SK-N-SH treated with all-trans-retinoic acid at 6 μM for 48 hours (cell line): Measurements from ENCODE around the gene KCTD10.
"Not testable (repeated sequence)": the region's sequence is repeated elsewhere in the genome, so short reads cannot be mapped to it uniquely, and the experiment has no call there.

ENCODE experiments used
- ATAC-seq: fragments of 200-7000 bp; cut with Tn5 transposase; 3 replicates; pipeline ENCODE4 v1.9.1; 2020; ENCODE audit warnings: mild to moderate bottlenecking, moderate library complexity
- ARNTL ChIP-seq: fragments of 450-650 bp; formaldehyde crosslinking; IDR thresholded peaks from 2 replicates; pipeline ENCODE4 v1.5.0; 2020; ENCODE audit warnings: low read depth, mild to moderate bottlenecking, moderate library complexity, borderline replicate concordance
- BACH2 ChIP-seq: fragments of 250-450 bp; sonication (Bioruptor Pico); IDR thresholded peaks from 2 replicates; pipeline ENCODE4 v1.9.0; 2021; ENCODE audit warnings: mild to moderate bottlenecking, borderline replicate concordance
- CSDC2 ChIP-seq: fragments of 250-450 bp; sonication (Bioruptor Pico); IDR thresholded peaks from 2 replicates; pipeline ENCODE4 v1.5.0; 2020; ENCODE audit warnings: mild to moderate bottlenecking, moderate library complexity
- ESRRG ChIP-seq: fragments of 250-450 bp; sonication (Bioruptor Pico); IDR thresholded peaks from 2 replicates; pipeline ENCODE4 v1.6.1; 2021; ENCODE audit warnings: mild to moderate bottlenecking
- GLIS3 ChIP-seq: fragments of 250-450 bp; sonication (Bioruptor Pico); IDR thresholded peaks from 2 replicates; pipeline ENCODE4 v1.5.0; 2020; ENCODE audit warnings: mild to moderate bottlenecking, moderate library complexity
- ISL1 ChIP-seq: fragments of 250-450 bp; sonication (Bioruptor Pico); IDR thresholded peaks from 2 replicates; pipeline ENCODE4 v2.1.2; 2022; ENCODE audit warnings: mild to moderate bottlenecking, moderate library complexity
- OSR1 ChIP-seq: fragments of 250-450 bp; sonication (Bioruptor Pico); IDR thresholded peaks from 2 replicates; pipeline ENCODE4 v1.8.0; 2022; ENCODE audit warnings: moderate library complexity, mild to moderate bottlenecking, inconsistent platforms
- PPARA ChIP-seq: fragments of 250-450 bp; sonication (Bioruptor Pico); IDR thresholded peaks from 2 replicates; pipeline ENCODE4 v1.5.0; 2020; ENCODE audit warnings: mild to moderate bottlenecking, borderline replicate concordance
- RARB ChIP-seq: fragments of 250-450 bp; sonication (Bioruptor Pico); IDR thresholded peaks from 2 replicates; pipeline ENCODE4 v1.8.0; 2021; ENCODE audit warnings: mild to moderate bottlenecking, moderate library complexity
- SNAI2 ChIP-seq: fragments of 250-450 bp; sonication (Bioruptor Pico); IDR thresholded peaks from 2 replicates; pipeline ENCODE4 v1.5.0; 2020; ENCODE audit warnings: mild to moderate bottlenecking, moderate library complexity
- TCF4 ChIP-seq: fragments of 250-450 bp; sonication (Bioruptor Pico); IDR thresholded peaks from 2 replicates; pipeline ENCODE4 v1.8.0; 2021; ENCODE audit warnings: mild to moderate bottlenecking, moderate library complexity, borderline replicate concordance
- TOX ChIP-seq: fragments of 250-450 bp; sonication (Bioruptor Pico); IDR thresholded peaks from 2 replicates; pipeline ENCODE4 v1.8.0; 2021; ENCODE audit warnings: mild to moderate bottlenecking, moderate library complexity, borderline replicate concordance
- ZC3H10 ChIP-seq: fragments of 250-450 bp; sonication (Bioruptor Pico); IDR thresholded peaks from 2 replicates; pipeline ENCODE4 v1.5.1; 2021; ENCODE audit warnings: mild to moderate bottlenecking, moderate library complexity
- ZFP3 ChIP-seq: fragments of 250-450 bp; sonication (Bioruptor Pico); IDR thresholded peaks from 2 replicates; pipeline ENCODE4 v1.5.0; 2020; ENCODE audit warnings: mild to moderate bottlenecking, moderate library complexity
- ZFP30 ChIP-seq: fragments of 450-650 bp; formaldehyde crosslinking; IDR thresholded peaks from 2 replicates; pipeline ENCODE4 v1.5.0; 2022; ENCODE audit warnings: mild to moderate bottlenecking, moderate library complexity
- ZNF565 ChIP-seq: fragments of 450-650 bp; formaldehyde crosslinking; conservative IDR thresholded peaks from 2 replicates; pipeline ENCODE4 v1.5.0; 2020; ENCODE audit warnings: low read depth, mild to moderate bottlenecking, moderate library complexity
- ZNF8 ChIP-seq: fragments of 450-650 bp; formaldehyde crosslinking; IDR thresholded peaks from 2 replicates; pipeline ENCODE4 v1.5.0; 2020; ENCODE audit warnings: mild to moderate bottlenecking, moderate library complexity
- TF ChIP-seq, protein P1 (sequence below): fragments of 250-450 bp; sonication (Bioruptor Pico); IDR thresholded peaks from 2 replicates; pipeline ENCODE4 v1.5.1; 2021; ENCODE audit warnings: mild to moderate bottlenecking, moderate library complexity
- TF ChIP-seq, protein P2 (sequence below): fragments of 250-450 bp; sonication (Bioruptor Pico); IDR thresholded peaks from 2 replicates; pipeline ENCODE4 v1.8.0; 2021; ENCODE audit warnings: low read depth, mild to moderate bottlenecking, moderate library complexity, borderline replicate concordance
- TF ChIP-seq, protein P3 (sequence below): fragments of 250-450 bp; sonication (Bioruptor Pico); IDR thresholded peaks from 2 replicates; pipeline ENCODE4 v1.8.0; 2020; ENCODE audit warnings: mild to moderate bottlenecking, moderate library complexity, borderline replicate concordance
- TF ChIP-seq, protein P4 (sequence below): fragments of 250-450 bp; sonication (Bioruptor Pico); IDR thresholded peaks from 2 replicates; pipeline ENCODE4 v1.5.1; 2020; ENCODE audit warnings: low read depth, mild to moderate bottlenecking, moderate library complexity
- TF ChIP-seq, protein P5 (sequence below): fragments of 250-450 bp; sonication (Bioruptor Pico); IDR thresholded peaks from 2 replicates; pipeline ENCODE4 v1.5.0; 2020; ENCODE audit warnings: mild to moderate bottlenecking, moderate library complexity

KCTD10 gene

DNA sequence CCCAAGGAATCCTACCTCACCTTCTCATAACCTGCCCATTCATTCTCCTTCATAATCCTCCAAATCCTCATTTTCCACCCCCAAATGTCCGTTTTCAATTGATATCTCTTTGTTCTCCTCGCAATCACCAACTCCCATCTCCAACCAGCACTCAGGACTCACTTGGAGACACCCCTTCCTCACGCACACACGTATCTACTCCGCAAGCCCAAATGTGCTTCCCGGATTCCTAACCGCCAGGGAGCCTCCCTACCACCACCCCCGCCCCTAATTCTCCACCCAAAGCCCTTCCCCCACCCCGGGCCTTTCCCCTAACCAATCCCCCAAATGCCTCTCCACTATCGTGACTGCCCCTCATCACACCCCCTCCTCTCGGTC lies 304 bp downstream of the KCTD10 start:
- peak; percentile 17; the same call in 2 of the 3 replicates for ATAC-seq
- no peak for TF ChIP-seq BACH2 (CRISPR knock-in tag)
- TF ChIP-seq ARNTL (CRISPR knock-in tag): no peak
- no peak for TF ChIP-seq ZFP3 (CRISPR knock-in tag)
- no peak for TF ChIP-seq ZNF8 (CRISPR knock-in tag)
- TF ChIP-seq CSDC2 (CRISPR knock-in tag): no peak
- TF ChIP-seq ZNF565 (CRISPR knock-in tag): no peak
- TF ChIP-seq, protein P1, sequence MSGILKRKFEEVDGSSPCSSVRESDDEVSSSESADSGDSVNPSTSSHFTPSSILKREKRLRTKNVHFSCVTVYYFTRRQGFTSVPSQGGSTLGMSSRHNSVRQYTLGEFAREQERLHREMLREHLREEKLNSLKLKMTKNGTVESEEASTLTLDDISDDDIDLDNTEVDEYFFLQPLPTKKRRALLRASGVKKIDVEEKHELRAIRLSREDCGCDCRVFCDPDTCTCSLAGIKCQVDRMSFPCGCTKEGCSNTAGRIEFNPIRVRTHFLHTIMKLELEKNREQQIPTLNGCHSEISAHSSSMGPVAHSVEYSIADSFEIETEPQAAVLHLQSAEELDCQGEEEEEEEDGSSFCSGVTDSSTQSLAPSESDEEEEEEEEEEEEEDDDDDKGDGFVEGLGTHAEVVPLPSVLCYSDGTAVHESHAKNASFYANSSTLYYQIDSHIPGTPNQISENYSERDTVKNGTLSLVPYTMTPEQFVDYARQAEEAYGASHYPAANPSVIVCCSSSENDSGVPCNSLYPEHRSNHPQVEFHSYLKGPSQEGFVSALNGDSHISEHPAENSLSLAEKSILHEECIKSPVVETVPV (CRISPR knock-in tag): no peak
- TF ChIP-seq ESRRG (CRISPR knock-in tag): no peak
- TF ChIP-seq ZC3H10 (CRISPR knock-in tag): no peak
- TF ChIP-seq, protein P2, sequence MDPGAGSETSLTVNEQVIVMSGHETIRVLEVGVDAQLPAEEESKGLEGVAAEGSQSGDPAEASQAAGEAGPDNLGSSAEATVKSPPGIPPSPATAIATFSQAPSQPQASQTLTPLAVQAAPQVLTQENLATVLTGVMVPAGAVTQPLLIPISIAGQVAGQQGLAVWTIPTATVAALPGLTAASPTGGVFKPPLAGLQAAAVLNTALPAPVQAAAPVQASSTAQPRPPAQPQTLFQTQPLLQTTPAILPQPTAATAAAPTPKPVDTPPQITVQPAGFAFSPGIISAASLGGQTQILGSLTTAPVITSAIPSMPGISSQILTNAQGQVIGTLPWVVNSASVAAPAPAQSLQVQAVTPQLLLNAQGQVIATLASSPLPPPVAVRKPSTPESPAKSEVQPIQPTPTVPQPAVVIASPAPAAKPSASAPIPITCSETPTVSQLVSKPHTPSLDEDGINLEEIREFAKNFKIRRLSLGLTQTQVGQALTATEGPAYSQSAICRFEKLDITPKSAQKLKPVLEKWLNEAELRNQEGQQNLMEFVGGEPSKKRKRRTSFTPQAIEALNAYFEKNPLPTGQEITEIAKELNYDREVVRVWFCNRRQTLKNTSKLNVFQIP (CRISPR knock-in tag): no peak
- no peak for TF ChIP-seq TCF4
- TF ChIP-seq RARB (CRISPR knock-in tag): no peak
- no peak for TF ChIP-seq TOX (CRISPR knock-in tag)
- TF ChIP-seq, protein P3, sequence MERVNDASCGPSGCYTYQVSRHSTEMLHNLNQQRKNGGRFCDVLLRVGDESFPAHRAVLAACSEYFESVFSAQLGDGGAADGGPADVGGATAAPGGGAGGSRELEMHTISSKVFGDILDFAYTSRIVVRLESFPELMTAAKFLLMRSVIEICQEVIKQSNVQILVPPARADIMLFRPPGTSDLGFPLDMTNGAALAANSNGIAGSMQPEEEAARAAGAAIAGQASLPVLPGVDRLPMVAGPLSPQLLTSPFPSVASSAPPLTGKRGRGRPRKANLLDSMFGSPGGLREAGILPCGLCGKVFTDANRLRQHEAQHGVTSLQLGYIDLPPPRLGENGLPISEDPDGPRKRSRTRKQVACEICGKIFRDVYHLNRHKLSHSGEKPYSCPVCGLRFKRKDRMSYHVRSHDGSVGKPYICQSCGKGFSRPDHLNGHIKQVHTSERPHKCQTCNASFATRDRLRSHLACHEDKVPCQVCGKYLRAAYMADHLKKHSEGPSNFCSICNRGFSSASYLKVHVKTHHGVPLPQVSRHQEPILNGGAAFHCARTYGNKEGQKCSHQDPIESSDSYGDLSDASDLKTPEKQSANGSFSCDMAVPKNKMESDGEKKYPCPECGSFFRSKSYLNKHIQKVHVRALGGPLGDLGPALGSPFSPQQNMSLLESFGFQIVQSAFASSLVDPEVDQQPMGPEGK: no peak
- TF ChIP-seq PPARA: no peak
- no peak for TF ChIP-seq ISL1 (CRISPR knock-in tag)

DNA sequence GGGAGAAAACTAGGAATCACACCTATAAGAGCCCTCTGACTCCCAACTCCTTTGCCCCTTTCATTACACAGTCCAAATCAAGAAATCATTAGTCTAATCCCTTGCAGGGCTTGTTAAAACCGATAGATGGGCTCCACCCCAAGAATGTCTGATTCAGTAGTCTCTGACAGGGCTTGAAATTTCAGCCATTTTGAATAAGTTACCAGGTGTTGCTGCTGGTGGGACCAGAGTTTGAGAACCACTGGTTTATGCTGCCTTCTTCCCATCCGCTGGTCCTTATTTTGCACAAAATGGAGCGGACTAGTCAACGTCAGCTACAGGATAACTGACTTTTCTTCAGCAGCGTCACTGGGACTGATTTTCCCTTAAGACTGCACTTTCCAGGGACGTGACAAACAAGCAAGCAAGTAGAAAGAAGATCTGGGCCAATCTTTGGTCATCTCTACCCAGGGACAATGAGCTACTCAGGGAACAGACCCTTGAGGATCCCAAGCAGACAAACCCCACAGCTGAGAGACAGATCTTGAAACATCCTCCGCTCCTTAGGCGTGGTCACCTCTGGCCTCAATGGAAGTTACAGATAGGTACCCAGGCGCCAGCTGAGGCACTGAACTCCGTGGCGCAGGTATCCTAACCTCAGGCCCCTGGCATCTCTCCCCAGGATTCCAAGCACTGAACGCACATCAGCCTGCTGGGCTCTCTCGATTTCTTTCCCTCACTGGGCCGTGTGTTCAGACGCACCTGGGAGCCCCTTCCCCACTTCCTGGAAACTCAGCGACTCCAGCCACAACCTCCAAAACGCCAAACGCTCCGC lies 900 bp downstream of the KCTD10 start:
- TF ChIP-seq ZNF565 (CRISPR knock-in tag) (no peak), CSDC2 (CRISPR knock-in tag) (no peak)
- ATAC-seq: peak; percentile 12; the same call in 2 of the 3 replicates

DNA sequence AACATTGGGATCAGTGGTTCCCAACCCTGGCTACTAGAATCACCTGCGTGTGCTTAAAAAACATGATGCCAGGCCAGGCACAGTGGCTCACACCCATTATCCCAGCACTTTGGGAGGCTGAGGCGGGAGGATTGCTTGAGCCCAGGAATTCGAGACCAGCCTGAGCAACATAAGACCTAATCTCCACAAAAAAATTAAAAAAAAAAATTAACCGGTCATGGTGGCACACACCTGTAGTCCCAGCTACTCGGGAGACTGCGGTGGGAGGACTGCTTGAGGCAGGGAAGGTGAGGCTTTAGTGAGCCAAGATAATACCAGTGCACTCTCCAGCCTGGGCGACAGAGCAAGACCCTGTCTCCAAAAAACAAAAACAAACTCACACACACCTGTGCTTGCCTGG lies 2.0 kb downstream of the KCTD10 start:
- TF ChIP-seq BACH2 (CRISPR knock-in tag): no peak
- no peak for TF ChIP-seq ZFP30 (CRISPR knock-in tag)
- TF ChIP-seq, protein P4, sequence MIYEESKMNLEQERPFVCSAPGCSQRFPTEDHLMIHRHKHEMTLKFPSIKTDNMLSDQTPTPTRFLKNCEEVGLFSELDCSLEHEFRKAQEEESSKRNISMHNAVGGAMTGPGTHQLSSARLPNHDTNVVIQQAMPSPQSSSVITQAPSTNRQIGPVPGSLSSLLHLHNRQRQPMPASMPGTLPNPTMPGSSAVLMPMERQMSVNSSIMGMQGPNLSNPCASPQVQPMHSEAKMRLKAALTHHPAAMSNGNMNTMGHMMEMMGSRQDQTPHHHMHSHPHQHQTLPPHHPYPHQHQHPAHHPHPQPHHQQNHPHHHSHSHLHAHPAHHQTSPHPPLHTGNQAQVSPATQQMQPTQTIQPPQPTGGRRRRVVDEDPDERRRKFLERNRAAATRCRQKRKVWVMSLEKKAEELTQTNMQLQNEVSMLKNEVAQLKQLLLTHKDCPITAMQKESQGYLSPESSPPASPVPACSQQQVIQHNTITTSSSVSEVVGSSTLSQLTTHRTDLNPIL (CRISPR knock-in tag): no peak
- no peak for TF ChIP-seq ZC3H10 (CRISPR knock-in tag)
- TF ChIP-seq, protein P2 (CRISPR knock-in tag): no peak
- no peak for TF ChIP-seq PPARA
- TF ChIP-seq ZNF8 (CRISPR knock-in tag): no peak
- TF ChIP-seq GLIS3: no peak
- no peak for TF ChIP-seq CSDC2 (CRISPR knock-in tag)
- TF ChIP-seq TCF4: no peak
- no peak for TF ChIP-seq OSR1 (CRISPR knock-in tag)
- TF ChIP-seq ZNF565 (CRISPR knock-in tag): no peak
- no peak for TF ChIP-seq SNAI2 (CRISPR knock-in tag)
- TF ChIP-seq, protein P5, sequence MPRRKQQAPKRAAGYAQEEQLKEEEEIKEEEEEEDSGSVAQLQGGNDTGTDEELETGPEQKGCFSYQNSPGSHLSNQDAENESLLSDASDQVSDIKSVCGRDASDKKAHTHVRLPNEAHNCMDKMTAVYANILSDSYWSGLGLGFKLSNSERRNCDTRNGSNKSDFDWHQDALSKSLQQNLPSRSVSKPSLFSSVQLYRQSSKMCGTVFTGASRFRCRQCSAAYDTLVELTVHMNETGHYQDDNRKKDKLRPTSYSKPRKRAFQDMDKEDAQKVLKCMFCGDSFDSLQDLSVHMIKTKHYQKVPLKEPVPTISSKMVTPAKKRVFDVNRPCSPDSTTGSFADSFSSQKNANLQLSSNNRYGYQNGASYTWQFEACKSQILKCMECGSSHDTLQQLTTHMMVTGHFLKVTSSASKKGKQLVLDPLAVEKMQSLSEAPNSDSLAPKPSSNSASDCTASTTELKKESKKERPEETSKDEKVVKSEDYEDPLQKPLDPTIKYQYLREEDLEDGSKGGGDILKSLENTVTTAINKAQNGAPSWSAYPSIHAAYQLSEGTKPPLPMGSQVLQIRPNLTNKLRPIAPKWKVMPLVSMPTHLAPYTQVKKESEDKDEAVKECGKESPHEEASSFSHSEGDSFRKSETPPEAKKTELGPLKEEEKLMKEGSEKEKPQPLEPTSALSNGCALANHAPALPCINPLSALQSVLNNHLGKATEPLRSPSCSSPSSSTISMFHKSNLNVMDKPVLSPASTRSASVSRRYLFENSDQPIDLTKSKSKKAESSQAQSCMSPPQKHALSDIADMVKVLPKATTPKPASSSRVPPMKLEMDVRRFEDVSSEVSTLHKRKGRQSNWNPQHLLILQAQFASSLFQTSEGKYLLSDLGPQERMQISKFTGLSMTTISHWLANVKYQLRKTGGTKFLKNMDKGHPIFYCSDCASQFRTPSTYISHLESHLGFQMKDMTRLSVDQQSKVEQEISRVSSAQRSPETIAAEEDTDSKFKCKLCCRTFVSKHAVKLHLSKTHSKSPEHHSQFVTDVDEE (CRISPR knock-in tag): no peak
- TF ChIP-seq, all 23 proteins: peak for 0
- no peak for ATAC-seq

DNA sequence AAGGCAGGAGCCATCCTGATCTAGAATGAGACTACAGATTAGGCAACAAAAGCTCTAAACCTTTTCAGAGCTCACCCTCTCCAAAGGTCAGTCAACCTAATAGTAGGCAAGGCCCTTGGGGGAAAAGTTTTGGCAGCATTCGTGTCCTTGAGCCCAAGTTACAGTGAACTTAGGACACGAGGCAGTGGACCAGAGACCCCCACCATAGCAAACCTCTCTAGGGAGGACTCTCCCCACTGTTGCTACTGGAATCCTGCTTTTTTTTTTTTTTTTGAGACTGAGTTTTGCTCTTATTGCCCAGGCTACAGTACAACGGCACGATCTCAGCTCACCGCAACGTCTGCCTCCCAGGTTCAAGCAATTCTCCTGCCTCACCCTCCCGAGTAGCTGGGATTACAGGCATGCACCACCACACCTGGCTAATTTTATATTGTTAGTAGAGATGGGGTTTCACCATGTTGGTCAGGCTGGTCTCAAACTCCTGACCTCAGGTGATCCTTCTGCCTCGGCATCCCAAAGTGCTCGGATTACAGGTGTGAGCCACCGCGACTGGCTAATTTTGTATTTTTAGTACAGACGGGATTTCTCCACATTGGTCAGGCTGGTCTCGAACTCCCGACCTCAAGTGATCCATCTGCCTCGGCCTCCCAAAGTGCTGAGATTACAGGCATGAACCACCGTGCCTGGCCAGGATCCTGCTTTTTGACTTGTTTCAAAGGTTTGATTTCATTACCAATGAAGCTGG lies 3.4 kb downstream of the KCTD10 start:
- not testable (repeated sequence) for ATAC-seq
